K562 (cell line): ENCODE data around the gene NEDD4L. TPM values are rescaled to one million over a fixed set of nuclear protein-coding genes. Genes with fewer than 3 reads are reported as not detected.

ENCODE experiments used
- ATAC-seq: fragments of 200-7000 bp; cut with Tn5 transposase; 3 replicates; pipeline ENCODE4 v1.9.1; 2020; ENCODE audit warnings: moderate library complexity
- BruUV-seq: library from RNA; stranded (reverse); fragments of 400-500 nt; replicated peaks from 2 replicates; lab custom pipeline; 2021; lab: Mats Ljungman, UMichigan
- CTCF ChIA-PET: fragments of 300-600 bp; formaldehyde crosslinking; extraction: SDS; loops from one replicate; lab custom pipeline; 2021; ENCODE audit warnings: low intra/inter-chr PET ratio; lab: Yijun Ruan, JAX
- POLR2A ChIA-PET: fragments of 300-600, 350-650 bp; sonication (Branson Sonifier 250); formaldehyde crosslinking; extraction: SDS; loops from one replicate; lab custom pipeline; 2021; ENCODE audit warnings: antibody characterized with exemption, inconsistent platforms; lab: Yijun Ruan, JAX
- DNase-seq, 4 experiments: peaks; one replicate each; pipeline versions ENCODE4 v3.0.0 to v3.0.0-alpha.2; 2011 to 2018; ENCODE audit warnings: low spot score in 3 of 4, mixed read lengths in 3 of 4; ENCODE audit errors: extremely low read depth in 1 of 4
- FAIRE-seq: peaks from 2 replicates; lab custom pipeline; 2011; peaks lifted over from hg19 to GRCh38; lab: Jason Lieb, UNC
- H2AFZ ChIP-seq: 2 replicates; pipeline ENCODE4 v1.6.0; 2011; ENCODE audit warnings: low read depth, low read length, control low read depth, inconsistent platforms
- H3K27ac ChIP-seq: fragments of 200-600 bp; 3 replicates; pipeline ENCODE4 v1.8.0; 2011; ENCODE audit warnings: low read depth, mild to moderate bottlenecking, control low read depth, inconsistent platforms, low read length, moderate library complexity, mixed read lengths; ENCODE audit errors: extremely low read depth
- H3K27me3 ChIP-seq, 2 experiments: fragments of 300-600 bp in 1 of 2; 2 replicates in 1 of 2; 3 replicates in 1 of 2; pipeline versions ENCODE4 v1.6.0 to v1.8.0; 2011; ENCODE audit warnings: inconsistent platforms in 2 of 2, low read length in 2 of 2, mild to moderate bottlenecking in 1 of 2, mixed read lengths in 1 of 2, moderate library complexity in 1 of 2; ENCODE audit not compliant: control insufficient read depth in 2 of 2, insufficient read depth in 2 of 2
- H3K36me3 ChIP-seq: fragments of 300-600 bp; 3 replicates; pipeline ENCODE4 v1.8.0; 2011; ENCODE audit warnings: mild to moderate bottlenecking, low read length, inconsistent platforms; ENCODE audit not compliant: control insufficient read depth, insufficient read depth
- H3K4me1 ChIP-seq, 2 experiments: fragments of 200-600 bp in 1 of 2; replicated peaks in 1 of 2; 2 replicates in 1 of 2; 3 replicates in 1 of 2; pipeline versions ENCODE4 v1.5.1 to v1.8.0; 2011; ENCODE audit warnings: inconsistent platforms in 2 of 2, low read length in 2 of 2, mild to moderate bottlenecking in 1 of 2, mixed read lengths in 1 of 2, moderate library complexity in 1 of 2; ENCODE audit not compliant: control insufficient read depth in 2 of 2, insufficient read depth in 2 of 2
- H3K4me2 ChIP-seq: 2 replicates; pipeline ENCODE4 v1.6.1; 2011; ENCODE audit warnings: low read length, control low read depth, inconsistent platforms, mixed read lengths; ENCODE audit not compliant: insufficient read depth
- H3K4me3 ChIP-seq: fragments of 200-600 bp; sonication (generic), shearing (Covaris generic); 2 replicates; pipeline ENCODE4 v1.5.1; 2016; ENCODE audit warnings: control low read depth, inconsistent platforms
- H3K79me2 ChIP-seq: fragments of 200-600 bp; 3 replicates; pipeline ENCODE4 v1.8.0; 2011; ENCODE audit warnings: low read length, inconsistent platforms; ENCODE audit not compliant: control insufficient read depth, insufficient read depth
- H3K9ac ChIP-seq, 2 experiments: 2 replicates each; pipeline versions ENCODE4 v1.6.0 to v1.6.1; 2011; ENCODE audit warnings: low read depth in 2 of 2, low read length in 2 of 2, control low read depth in 1 of 2, inconsistent platforms in 1 of 2, mild to moderate bottlenecking in 1 of 2, mixed read lengths in 1 of 2; ENCODE audit not compliant: insufficient read depth in 1 of 2
- H3K9me1 ChIP-seq: one replicate; pipeline ENCODE4 v1.6.0; 2011; ENCODE audit warnings: inconsistent platforms, mild to moderate bottlenecking, low read length, moderate library complexity; ENCODE audit not compliant: control insufficient read depth, insufficient read depth
- H3K9me3 ChIP-seq: replicated peaks from 2 replicates; pipeline ENCODE4 v1.5.1; 2011; ENCODE audit warnings: low read depth, low read length, inconsistent platforms; ENCODE audit not compliant: control insufficient read depth, insufficient read depth
- H4K20me1 ChIP-seq: replicated peaks from 2 replicates; pipeline ENCODE4 v1.6.1; 2011; ENCODE audit warnings: low read length, inconsistent platforms, mixed read lengths; ENCODE audit not compliant: control insufficient read depth, insufficient read depth
- ARID1B ChIP-seq: fragments of 450-650 bp; IDR thresholded peaks from 2 replicates; pipeline ENCODE4 v1.6.1; 2016; ENCODE audit warnings: antibody characterized with exemption, mild to moderate bottlenecking, inconsistent platforms
- CBFA2T2 ChIP-seq: fragments of 450-650 bp; conservative IDR thresholded peaks from 2 replicates; pipeline ENCODE4 v1.6.1; 2017; ENCODE audit warnings: mild to moderate bottlenecking
- CBFA2T3 ChIP-seq: fragments of 450-650 bp; IDR thresholded peaks from 2 replicates; pipeline ENCODE4 v1.6.1; 2017
- DPF2 ChIP-seq: fragments of 450-650 bp; IDR thresholded peaks from 2 replicates; pipeline ENCODE4 v1.6.1; 2016
- EGR1 ChIP-seq: fragments of 450-650 bp; conservative IDR thresholded peaks from 2 replicates; pipeline ENCODE4 v1.6.1; 2017; ENCODE audit warnings: mild to moderate bottlenecking
- HDAC1 ChIP-seq, 2 experiments: fragments of 450-650 bp; IDR thresholded peaks; 2 replicates each; pipeline ENCODE4 v1.6.1; 2016 to 2017; ENCODE audit warnings: inconsistent platforms in 1 of 2, mild to moderate bottlenecking in 1 of 2, moderate library complexity in 1 of 2
- HNRNPUL1 ChIP-seq: fragments of 200-400 bp; formaldehyde crosslinking; IDR thresholded peaks from 2 replicates; pipeline ENCODE4 v1.6.1; 2017; ENCODE audit warnings: low read length
- KDM1A ChIP-seq, 2 experiments: fragments of 450-650 bp; IDR thresholded peaks; 2 replicates each; pipeline ENCODE4 v1.6.1; 2016; ENCODE audit warnings: mild to moderate bottlenecking in 2 of 2
- NCOR1 ChIP-seq: fragments of 450-650 bp; IDR thresholded peaks from 2 replicates; pipeline ENCODE4 v1.6.1; 2016; ENCODE audit warnings: mild to moderate bottlenecking, moderate library complexity
- SMARCA4 ChIP-seq: fragments of 450-650 bp; IDR thresholded peaks from 2 replicates; pipeline ENCODE4 v1.6.1; 2016
- TAL1 ChIP-seq: fragments of 450-650 bp; IDR thresholded peaks from 2 replicates; pipeline ENCODE4 v1.6.1; 2016; ENCODE audit warnings: mild to moderate bottlenecking
- TCF3 ChIP-seq: sonication (generic); formaldehyde crosslinking; IDR thresholded peaks from 2 replicates; pipeline ENCODE4 v1.4.0; 2020; ENCODE audit warnings: mild to moderate bottlenecking, missing genetic modification reagents
- TFE3 ChIP-seq: fragments of 450-650 bp; formaldehyde crosslinking; IDR thresholded peaks from 2 replicates; pipeline ENCODE4 v1.4.0; 2020; ENCODE audit warnings: mild to moderate bottlenecking, mixed read lengths
- ZNF24 ChIP-seq: fragments of 450-650 bp; IDR thresholded peaks from 2 replicates; pipeline ENCODE4 v1.6.1; 2016
- ZZZ3 ChIP-seq: fragments of 450-650 bp; IDR thresholded peaks from 2 replicates; pipeline ENCODE4 v1.6.1; 2016; ENCODE audit warnings: antibody characterized with exemption, mild to moderate bottlenecking, moderate library complexity
- WGBS: fragments of 100-300 bp; shearing (Covaris generic); methylation state at CpG from one replicate; pipeline ENCODE4 v1.1.6; 2016; ENCODE audit warnings: low coverage, mixed read lengths; ENCODE audit not compliant: insufficient coverage; ENCODE audit errors: missing lambda C conversion rate; 5-methylcytosine and 5-hydroxymethylcytosine counted together
- in situ Hi-C: fragments of 300-500 bp; cut with MboI; formaldehyde crosslinking; loops from 4 replicates; pipeline ENCODE4 v1.15.0; 2018; ENCODE audit warnings: inconsistent platforms, mixed read lengths
- intact Hi-C: fragments of 100-400 bp; cut with micrococcal nuclease; formaldehyde crosslinking; loops from 2 replicates; pipeline ENCODE4 v1.14.2; 2022
- polyA plus RNA-seq, 8 experiments: library from polyadenylated mRNA; depleted of rRNA in 4 of 8; stranded (reverse) in 5 of 8; unstranded in 3 of 8; fragments of >200 nt; fragmentation: Nextera tagmentation in 2 of 8; fragmentation: Illumina TruSeq in 1 of 8; extraction: Ambion mirVana in 2 of 8; extraction: Trizol in 1 of 8; gene quantifications; 2 replicates each; pipeline versions ENCODE4 v1.2.1 to v1.2.3, GENCODE V29; 2011 to 2014; ENCODE audit warnings: inconsistent platforms in 1 of 8, missing spikeins in 1 of 8
- total RNA-seq, 7 experiments: library from RNA; depleted of rRNA in 6 of 7; stranded (reverse); fragments of >200 nt in 6 of 7; fragmentation: Illumina TruSeq in 2 of 7; extraction: Trizol in 2 of 7; gene quantifications; 2 replicates each; pipeline versions ENCODE4 v1.2.1 to v1.2.3, GENCODE V29; 2011 to 2021; ENCODE audit warnings: low replicate concordance in 1 of 7

NEDD4L gene
- total and polyA plus RNA-seq, 9 of the 15 experiments (the other 6 are each of a cell fraction or from before 2014, with no cell fraction given) = 8.1 to 33.4 (median 19.9) TPM

GRCh38 chr18:58284699-58285448 is 240.8 kb downstream of the NEDD4L start:
- POLR2A ChIA-PET = interaction anchor here (0.6 to 1.9 kb wide), 4 partner anchors 11 to 78 kb away, joined by 3 to 5 read pairs (median 3); no protein-coding TSS in a partner anchor
- peaks cover 0 to 23% of the 10 kb centered on the region in 2 experiments; a peak in 2 of 5 replicates for H3K4me1 ChIP-seq
- no peaks in the 10 kb centered on the region for H3K79me2 ChIP-seq
- no peak overlapping the region for H3K4me3 ChIP-seq
- no peaks in the 10 kb centered on the region for H3K9me1 ChIP-seq
- TF ChIP-seq HDAC1 (IDR thresholded peaks at IDR 0.05) = 0 out of 4 replicates have a peak, but pooled peaks of 1 of the 2 experiments have one; percentile 18
- peak; percentile 67 for TF ChIP-seq SMARCA4
- peak; percentile 87 for TF ChIP-seq EGR1
- TF ChIP-seq ZZZ3 = no peak
- no peak for TF ChIP-seq HNRNPUL1
- peak; percentile 79 for TF ChIP-seq DPF2
- TF ChIP-seq TCF3 (CRISPR knock-in tag) = peak; percentile 63
- peak; percentile 84 for TF ChIP-seq CBFA2T3
- TF ChIP-seq TAL1 = peak; percentile 65; the same call in 1 of the 2 replicates
- no peak for TF ChIP-seq TFE3 (CRISPR knock-in tag)
- TF ChIP-seq ZNF24 = no peak
- TF ChIP-seq CBFA2T2 = peak; percentile 72
- TF ChIP-seq ARID1B = peak; percentile 82
- TF ChIP-seq NCOR1 = peak; percentile 36; the same call in 1 of the 2 replicates
- peak in 1 of 2 experiments; percentile 36; a peak in 1 of 4 replicates for TF ChIP-seq KDM1A (IDR thresholded peaks at IDR 0.05)
- TF ChIP-seq, all 486 proteins: peak for 11
- intact Hi-C loops = no loop called here
- peak overlapping the region; percentile 55 for H3K4me2 ChIP-seq
- peak in 1 of 4 experiments; percentile 57 for DNase-seq
- no peak overlapping the region for H2AFZ ChIP-seq
- 25% methylated on average over 5 of the region's 6 CpGs for WGBS
- H3K36me3 ChIP-seq = no peaks in the 10 kb centered on the region
- peak; percentile 80 for FAIRE-seq
- CTCF ChIA-PET = no interaction called here
- H4K20me1 ChIP-seq = no peaks in the 10 kb centered on the region
- peak overlapping the region; percentile 51; the same call in 2 of the 3 replicates for H3K27ac ChIP-seq
- in situ Hi-C loops = no loop called here
- no peak overlapping the region for H3K9ac ChIP-seq
- H3K27me3 ChIP-seq = no peaks in the 10 kb centered on the region
- H3K9me3 ChIP-seq = no peaks in the 10 kb centered on the region
- ATAC-seq = peak; percentile 81
- no TSS peak for BruUV-seq
